A673 (cell line): ENCODE measurements around the gene CHRM5.

Experiments
- CTCF ChIP-seq: fragments of 300-800, 200-600 bp; sonication (generic); conservative IDR thresholded peaks from 2 replicates; pipeline ENCODE4 v1.5.1; 2017; ENCODE audit warnings: low read depth, mild to moderate bottlenecking, antibody characterized with exemption, low read length, moderate library complexity, mixed read lengths
- EZH2 ChIP-seq: fragments of 200-600 bp; sonication (generic); IDR thresholded peaks from 2 replicates; pipeline ENCODE4 v1.6.1; 2017; ENCODE audit warnings: borderline replicate concordance, low read depth, mild to moderate bottlenecking, mixed read lengths, antibody characterized with exemption, low read length; ENCODE audit not compliant: poor library complexity, severe bottlenecking

- TF ChIP-seq CTCF (no peak), EZH2 (no peak)
Measured at GRCh38 chr15:33959844-33960548, 8.3 kb upstream of the CHRM5 start.
